Activated CD8-positive, alpha-beta T cell treated with anti-CD3 and anti-CD28 coated beads for 36 hours (primary cell): ENCODE data around the gene ARL14EP. TPM values are rescaled to one million over a fixed set of nuclear protein-coding genes. Genes with fewer than 3 reads are reported as not detected.

Experiments
- ATAC-seq: fragments of 200-7000 bp; cut with Tn5 transposase; one replicate; pipeline ENCODE4 v1.10.0; 2021; ENCODE audit warnings: mild to moderate bottlenecking, moderate library complexity
- CTCF ChIA-PET: fragments of 350-600 bp; sonication (Branson Sonifier 250); formaldehyde crosslinking; loops from one replicate; lab custom pipeline; 2021; ENCODE audit warnings: antibody characterized with exemption; lab: Charles Lee
- POLR2A ChIA-PET: fragments of 350-600 bp; sonication (Branson Sonifier 250); formaldehyde crosslinking; loops from one replicate; lab custom pipeline; 2021; ENCODE audit warnings: antibody characterized with exemption; lab: Charles Lee
- DNase-seq: peaks from one replicate; pipeline ENCODE4 v3.0.0-alpha.2; 2020
- H3K27ac Mint-ChIP-seq: one replicate; pipeline ENCODE4 v1.8.0; 2021; ENCODE audit warnings: mild to moderate bottlenecking, mixed read lengths
- H3K27me3 Mint-ChIP-seq: one replicate; pipeline ENCODE4 v1.8.0; 2021; ENCODE audit warnings: mixed read lengths
- H3K36me3 Mint-ChIP-seq: one replicate; pipeline ENCODE4 v1.8.0; 2021; ENCODE audit warnings: low read depth, mixed read lengths
- H3K4me1 Mint-ChIP-seq: one replicate; pipeline ENCODE4 v1.8.0; 2021; ENCODE audit warnings: low read depth, mixed read lengths
- H3K4me3 Mint-ChIP-seq: one replicate; pipeline ENCODE4 v1.8.0; 2021; ENCODE audit warnings: mild to moderate bottlenecking, moderate library complexity, mixed read lengths
- H3K9me3 Mint-ChIP-seq: one replicate; pipeline ENCODE4 v1.8.0; 2021; ENCODE audit warnings: mixed read lengths
- intact Hi-C: fragments of 100-400 bp; cut with micrococcal nuclease; formaldehyde crosslinking; loops from one replicate; pipeline ENCODE4 v1.10.0; 2022
- total RNA-seq, 2 experiments: library from RNA; stranded (reverse); gene quantifications; one replicate each; pipeline ENCODE4 v1.2.3, GENCODE V29; 2021
- TF ChIP-seq, protein P1 (sequence below): fragments of 200-600 bp; IDR thresholded peaks from one replicate; pipeline ENCODE4 v1.8.0; 2022; ENCODE audit warnings: antibody characterized with exemption, mild to moderate bottlenecking

Gene ARL14EP
- total RNA-seq, 2 experiments from 2014 or later, result 23.3 to 28.3 TPM

DNA sequence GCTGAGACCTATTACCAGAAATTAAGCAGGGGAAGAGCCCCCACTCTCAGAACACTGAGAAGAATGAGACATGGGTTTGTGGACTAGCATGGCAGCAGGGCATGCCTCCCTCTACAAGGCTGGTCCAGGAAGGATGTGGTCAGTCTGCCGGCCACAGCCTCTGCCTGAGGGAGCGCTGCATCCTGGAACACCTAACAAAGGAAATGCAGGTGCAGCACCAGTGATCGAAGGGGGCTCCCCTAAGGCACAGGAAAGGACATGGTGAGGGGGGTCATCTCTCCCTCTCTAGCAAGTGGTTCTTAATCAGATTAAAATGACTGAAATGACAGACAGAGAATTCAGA lies 40.6 kb upstream of the ARL14EP start:
- Mint-ChIP-seq H3K4me3 (no peak overlapping the region), H3K4me1 (peaks cover 20% of the 10 kb centered on the region), H3K27me3 (no peaks in the 10 kb centered on the region), H3K36me3 (no peaks in the 10 kb centered on the region), H3K9me3 (peaks cover 2% of the 10 kb centered on the region), H3K27ac (no peak overlapping the region)
- ATAC-seq (peak; percentile 93), DNase-seq (peak; percentile 73)
- CTCF ChIA-PET, result no interaction called here
- intact Hi-C loops, result no loop called here
- POLR2A ChIA-PET, result no interaction called here
- TF ChIP-seq, protein P1, sequence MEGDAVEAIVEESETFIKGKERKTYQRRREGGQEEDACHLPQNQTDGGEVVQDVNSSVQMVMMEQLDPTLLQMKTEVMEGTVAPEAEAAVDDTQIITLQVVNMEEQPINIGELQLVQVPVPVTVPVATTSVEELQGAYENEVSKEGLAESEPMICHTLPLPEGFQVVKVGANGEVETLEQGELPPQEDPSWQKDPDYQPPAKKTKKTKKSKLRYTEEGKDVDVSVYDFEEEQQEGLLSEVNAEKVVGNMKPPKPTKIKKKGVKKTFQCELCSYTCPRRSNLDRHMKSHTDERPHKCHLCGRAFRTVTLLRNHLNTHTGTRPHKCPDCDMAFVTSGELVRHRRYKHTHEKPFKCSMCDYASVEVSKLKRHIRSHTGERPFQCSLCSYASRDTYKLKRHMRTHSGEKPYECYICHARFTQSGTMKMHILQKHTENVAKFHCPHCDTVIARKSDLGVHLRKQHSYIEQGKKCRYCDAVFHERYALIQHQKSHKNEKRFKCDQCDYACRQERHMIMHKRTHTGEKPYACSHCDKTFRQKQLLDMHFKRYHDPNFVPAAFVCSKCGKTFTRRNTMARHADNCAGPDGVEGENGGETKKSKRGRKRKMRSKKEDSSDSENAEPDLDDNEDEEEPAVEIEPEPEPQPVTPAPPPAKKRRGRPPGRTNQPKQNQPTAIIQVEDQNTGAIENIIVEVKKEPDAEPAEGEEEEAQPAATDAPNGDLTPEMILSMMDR, result no peak

DNA sequence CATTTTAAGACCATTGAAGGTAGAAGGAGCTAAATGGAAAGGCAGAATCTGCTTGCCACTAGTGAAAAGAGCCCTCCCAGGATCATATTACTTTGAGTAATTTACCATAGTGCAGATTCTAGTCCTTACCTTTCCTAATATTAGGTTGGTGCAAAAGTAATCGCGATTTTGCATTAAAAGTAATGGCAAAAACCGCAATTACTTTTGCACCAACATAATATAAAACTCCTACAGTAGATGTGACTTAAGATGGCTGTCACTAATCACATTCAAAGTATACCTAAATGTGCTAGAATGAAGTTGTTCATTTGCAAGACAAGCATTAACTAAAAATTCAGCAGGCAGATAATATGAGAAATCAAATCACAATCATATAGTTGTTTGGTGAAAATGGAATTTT lies 38.1 kb upstream of the ARL14EP start:
- no peaks in the 10 kb centered on the region for H3K27me3 Mint-ChIP-seq
- peaks cover 20% of the 10 kb centered on the region for H3K4me1 Mint-ChIP-seq
- POLR2A ChIA-PET, result no interaction called here
- CTCF ChIA-PET, result no interaction called here
- no peak overlapping the region for H3K4me3 Mint-ChIP-seq
- H3K27ac Mint-ChIP-seq, result no peak overlapping the region
- TF ChIP-seq, protein P1, result no peak
- ATAC-seq (no peak), DNase-seq (no peak)
- peaks cover 2% of the 10 kb centered on the region for H3K9me3 Mint-ChIP-seq
- intact Hi-C loops, result no loop called here
- H3K36me3 Mint-ChIP-seq, result no peaks in the 10 kb centered on the region

DNA sequence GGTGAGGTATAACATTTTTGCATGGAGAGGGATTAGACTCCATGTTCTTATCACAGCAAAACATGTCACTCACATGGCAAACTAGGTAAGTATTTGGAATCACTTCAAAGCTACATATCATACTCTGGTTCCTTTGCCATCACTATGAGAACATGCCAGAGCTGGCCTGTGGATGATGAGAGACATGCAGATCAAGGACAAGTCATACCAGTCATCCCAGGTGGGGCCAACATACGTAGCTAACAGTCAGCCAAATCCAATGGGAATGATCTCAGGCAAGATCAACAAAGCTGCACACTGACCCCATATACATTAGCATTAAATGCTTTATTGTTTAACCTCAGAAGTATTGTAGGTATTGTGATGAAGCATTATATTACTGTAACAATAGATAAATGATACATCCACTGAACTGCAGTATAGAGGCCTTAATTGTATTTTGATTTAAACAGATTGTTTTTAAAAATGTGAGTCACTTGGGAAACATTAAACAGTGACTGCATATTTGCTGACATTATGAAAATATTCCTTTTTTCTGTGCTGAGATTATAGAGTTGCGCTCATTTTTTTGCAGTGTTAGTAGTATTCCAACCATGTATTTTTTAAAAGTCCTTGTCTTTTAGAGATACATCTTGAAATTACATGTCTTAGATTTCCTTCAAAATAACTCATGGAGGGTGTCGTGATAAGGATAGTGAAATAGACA lies 37.3 kb upstream of the ARL14EP start:
- POLR2A ChIA-PET, result no interaction called here
- CTCF ChIA-PET, result no interaction called here
- ATAC-seq (no peak), DNase-seq (no peak)
- Mint-ChIP-seq H3K27ac (no peak overlapping the region), H3K36me3 (no peaks in the 10 kb centered on the region), H3K4me1 (peaks cover 20% of the 10 kb centered on the region), H3K9me3 (peaks cover 2% of the 10 kb centered on the region), H3K4me3 (no peak overlapping the region), H3K27me3 (no peaks in the 10 kb centered on the region)
- TF ChIP-seq, protein P1, result no peak
- intact Hi-C loops, result no loop called here

DNA sequence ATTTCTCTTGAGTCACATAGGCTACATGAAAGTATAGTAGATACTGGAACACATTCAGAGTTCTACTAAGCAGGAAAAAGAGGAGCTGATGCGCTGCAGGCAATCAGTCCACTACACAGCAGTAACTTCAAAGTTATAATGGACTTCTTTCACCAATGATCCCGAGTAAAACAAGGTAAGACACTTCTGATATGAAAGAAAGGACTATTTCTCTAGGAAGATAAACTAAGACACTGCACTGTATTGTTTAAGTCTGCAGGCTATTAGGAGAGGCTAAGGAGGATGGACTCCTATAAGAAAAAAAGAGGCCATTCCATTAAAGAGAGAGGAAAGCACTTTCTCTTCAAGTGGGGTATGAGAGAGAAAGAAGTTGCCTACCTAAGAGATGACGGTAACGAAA lies 31.6 kb upstream of the ARL14EP start:
- no peak overlapping the region for H3K4me3 Mint-ChIP-seq
- ATAC-seq, result no peak
- no peaks in the 10 kb centered on the region for H3K36me3 Mint-ChIP-seq
- H3K27me3 Mint-ChIP-seq, result no peaks in the 10 kb centered on the region
- no peaks in the 10 kb centered on the region for H3K4me1 Mint-ChIP-seq
- TF ChIP-seq, protein P1, result no peak
- no peak for DNase-seq
- H3K9me3 Mint-ChIP-seq, result no peaks in the 10 kb centered on the region
- H3K27ac Mint-ChIP-seq, result no peak overlapping the region
- ChIA-PET POLR2A (no interaction called here), CTCF (no interaction called here)
- intact Hi-C loops, result no loop called here

DNA sequence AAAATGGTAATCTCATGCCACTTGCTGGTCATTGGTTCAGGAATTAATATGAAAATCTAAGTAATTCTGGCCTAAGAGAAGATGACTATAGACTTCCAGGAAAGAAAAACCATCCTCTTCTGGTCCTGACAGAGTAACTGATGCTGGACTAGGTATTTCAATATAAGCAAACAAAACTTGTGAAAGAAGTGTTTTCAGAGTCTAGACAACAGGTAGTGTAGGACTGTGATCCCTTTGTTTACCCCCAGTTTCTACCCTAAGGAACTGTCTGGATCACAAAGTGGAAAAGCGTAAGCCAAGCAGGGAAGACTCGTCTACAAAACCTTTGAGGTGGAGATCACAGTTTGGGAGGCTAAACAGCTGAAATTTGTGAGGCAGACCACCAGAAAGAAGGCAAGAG lies 30.4 kb upstream of the ARL14EP start:
- TF ChIP-seq, protein P1, result no peak
- ATAC-seq, result no peak
- intact Hi-C loops, result no loop called here
- ChIA-PET POLR2A (no interaction called here), CTCF (no interaction called here)
- Mint-ChIP-seq H3K4me1 (no peaks in the 10 kb centered on the region), H3K27ac (no peak overlapping the region), H3K36me3 (no peaks in the 10 kb centered on the region), H3K9me3 (no peaks in the 10 kb centered on the region), H3K4me3 (no peak overlapping the region), H3K27me3 (no peaks in the 10 kb centered on the region)
- DNase-seq, result no peak
